ENCODE measurements around the gene TP53TG3.
A peak's percentile ranks its signal among the peaks of the same experiment; 100 is the strongest.
"Not testable (repeated sequence)": the region's sequence is repeated elsewhere in the genome, so short reads cannot be mapped to it uniquely, and the experiment has no call there.

Gene TP53TG3, protein sequence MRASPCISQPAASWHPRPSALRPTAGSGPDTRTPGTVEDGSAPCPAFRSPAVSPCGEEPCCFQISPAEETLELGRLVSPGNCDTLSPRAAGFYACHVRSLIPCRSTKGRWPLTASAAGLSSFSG

DNA sequence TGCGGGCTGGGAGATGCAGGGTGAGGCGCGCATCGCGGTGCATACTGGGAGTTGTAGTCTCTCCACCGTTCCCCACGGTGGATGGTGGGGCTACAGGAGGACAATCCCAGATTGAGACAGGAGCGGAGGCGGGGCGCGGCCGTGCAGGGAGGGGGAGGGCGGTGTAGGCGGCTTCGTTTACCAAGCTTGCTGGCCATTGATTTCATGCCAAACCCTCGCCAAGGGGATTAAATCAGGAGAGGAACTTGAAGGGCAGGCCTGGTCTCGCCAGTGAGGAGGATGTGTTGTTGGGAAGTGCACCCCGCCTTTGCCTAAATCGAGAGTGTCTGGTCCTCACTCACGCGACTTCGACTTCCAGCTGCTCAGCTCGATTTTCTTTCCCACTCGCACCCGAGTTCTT, at the start of gene TP53TG3:
TP53TG3 (minus strand) TSS at position 101 of the 400 bp plus-strand sequence; CDS start at position 33, 68 bp downstream.
- H3K9me3 Mint-ChIP-seq; DNase-seq (ENCODE audit: low spot score in 2 of 2); H3K27ac Mint-ChIP-seq (ENCODE audit: low read depth); H3K27me3 Mint-ChIP-seq; H3K4me3 Mint-ChIP-seq; H3K36me3 Mint-ChIP-seq (ENCODE audit: insufficient read depth); ATAC-seq (replicated peaks; ENCODE audit: extremely low read depth, poor library complexity, severe bottlenecking); H3K4me1 Mint-ChIP-seq: not testable (repeated sequence)

DNA sequence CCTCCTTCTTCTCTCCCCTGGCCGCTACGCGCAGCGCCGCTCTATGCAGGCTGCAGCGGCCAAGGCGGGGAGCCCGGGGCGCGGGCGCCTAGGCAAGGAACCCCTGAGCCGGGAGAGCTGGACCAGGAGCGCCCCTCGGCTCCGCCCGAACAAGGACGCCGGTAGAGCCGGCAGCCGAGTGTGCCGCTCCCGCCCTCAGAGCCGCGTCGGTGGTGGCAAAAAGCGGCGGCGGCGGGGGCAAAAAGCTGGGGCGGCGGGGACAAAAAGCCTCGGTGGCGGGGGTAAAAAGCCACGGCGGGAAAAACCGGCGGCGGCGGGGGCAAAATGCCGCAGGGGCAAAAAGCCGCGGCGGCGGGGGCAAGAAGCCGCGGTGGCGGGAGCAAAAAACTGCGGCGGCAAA, 25.1 kb downstream of the TP53TG3 start:
- ATAC-seq (replicated peaks; ENCODE audit: extremely low read depth, poor library complexity, severe bottlenecking); H3K4me1 Mint-ChIP-seq; DNase-seq (ENCODE audit: low spot score in 2 of 2); H3K27ac Mint-ChIP-seq (ENCODE audit: low read depth); H3K4me3 Mint-ChIP-seq; H3K9me3 Mint-ChIP-seq; H3K36me3 Mint-ChIP-seq (ENCODE audit: insufficient read depth); H3K27me3 Mint-ChIP-seq: not testable (repeated sequence)

DNA sequence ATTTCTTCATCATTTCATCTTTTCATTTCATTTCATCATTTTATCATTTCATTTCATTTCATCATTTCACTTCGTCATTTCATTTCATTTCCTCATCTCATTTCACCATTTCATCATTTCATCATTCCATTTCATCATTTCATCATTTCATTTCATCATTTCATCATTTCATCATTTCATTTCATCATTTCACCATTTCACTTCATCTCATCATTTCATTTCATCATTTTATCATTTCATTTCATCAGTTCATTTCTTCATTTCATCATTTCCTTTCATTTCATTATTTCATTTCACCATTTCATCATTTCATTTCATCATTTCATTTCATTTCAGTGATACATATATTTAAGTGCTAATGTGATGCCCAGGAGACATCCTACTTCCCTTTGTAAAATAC, 28.4 kb downstream of the TP53TG3 start:
- ATAC-seq (replicated peaks; ENCODE audit: extremely low read depth, poor library complexity, severe bottlenecking); DNase-seq (ENCODE audit: low spot score in 2 of 2); H3K27me3 Mint-ChIP-seq; H3K4me3 Mint-ChIP-seq; H3K36me3 Mint-ChIP-seq (ENCODE audit: insufficient read depth); H3K4me1 Mint-ChIP-seq: not testable (repeated sequence)
- H3K9me3 Mint-ChIP-seq: peaks cover 18% of the 10 kb centered on the region
- peak overlapping the region; percentile 86 for H3K27ac Mint-ChIP-seq (ENCODE audit: low read depth)

GRCh38 chr16:32646780-32647179, 29.2 kb downstream of the TP53TG3 start:
- not testable (repeated sequence) for H3K36me3 Mint-ChIP-seq (ENCODE audit: insufficient read depth); H3K27me3 Mint-ChIP-seq; DNase-seq (ENCODE audit: low spot score in 2 of 2); H3K27ac Mint-ChIP-seq (ENCODE audit: low read depth); ATAC-seq (replicated peaks; ENCODE audit: extremely low read depth, poor library complexity, severe bottlenecking); H3K4me3 Mint-ChIP-seq; H3K4me1 Mint-ChIP-seq
- peaks cover 18% of the 10 kb centered on the region for H3K9me3 Mint-ChIP-seq

DNA sequence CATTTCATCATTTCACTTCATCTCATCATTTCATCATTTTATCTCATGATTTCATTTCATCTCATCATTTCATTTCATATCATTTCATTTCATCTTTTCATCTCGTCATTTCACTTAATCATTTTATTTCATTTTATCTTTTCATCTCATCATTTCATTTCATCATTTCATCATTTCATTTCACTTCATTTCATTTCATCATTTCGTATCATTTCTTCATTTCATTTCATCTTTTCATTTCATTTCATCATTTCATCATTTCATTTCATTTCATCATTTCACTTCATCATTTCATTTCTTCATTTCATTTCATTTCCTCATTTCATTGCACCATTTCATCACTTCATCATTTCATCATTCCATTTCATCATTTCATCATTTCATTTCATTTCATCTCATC, 29.8 kb downstream of the TP53TG3 start:
- ATAC-seq (replicated peaks; ENCODE audit: extremely low read depth, poor library complexity, severe bottlenecking); H3K36me3 Mint-ChIP-seq (ENCODE audit: insufficient read depth); H3K27me3 Mint-ChIP-seq; DNase-seq (ENCODE audit: low spot score in 2 of 2); H3K27ac Mint-ChIP-seq (ENCODE audit: low read depth); H3K4me3 Mint-ChIP-seq; H3K4me1 Mint-ChIP-seq: not testable (repeated sequence)
- peaks cover 18% of the 10 kb centered on the region for H3K9me3 Mint-ChIP-seq

- H3K27ac Mint-ChIP-seq (ENCODE audit: low read depth); H3K27me3 Mint-ChIP-seq; DNase-seq (ENCODE audit: low spot score in 2 of 2); H3K36me3 Mint-ChIP-seq (ENCODE audit: insufficient read depth); H3K4me1 Mint-ChIP-seq; ATAC-seq (replicated peaks; ENCODE audit: extremely low read depth, poor library complexity, severe bottlenecking); H3K4me3 Mint-ChIP-seq: not testable (repeated sequence)
- peaks cover 18% of the 10 kb centered on the region for H3K9me3 Mint-ChIP-seq
Observed at GRCh38 chr16:32645278-32645908, 30.6 kb downstream of the TP53TG3 start.

DNA sequence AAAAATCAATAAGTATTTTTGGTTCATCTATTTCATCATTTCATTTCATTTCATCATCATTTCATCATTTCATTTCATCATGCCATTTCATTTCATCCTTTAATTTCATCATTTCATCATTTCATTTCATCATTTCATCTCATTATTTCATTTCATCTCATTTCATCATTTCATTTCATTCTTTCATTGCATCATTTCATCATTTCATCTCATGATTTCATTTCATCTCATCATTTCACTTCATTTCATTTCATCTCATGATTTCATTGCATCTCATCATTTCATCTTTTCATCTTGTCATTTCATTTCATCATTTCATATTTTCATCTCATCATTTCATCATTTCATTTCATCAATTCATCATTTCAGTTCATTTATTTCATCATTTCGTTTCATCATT, 31.2 kb downstream of the TP53TG3 start:
- H3K36me3 Mint-ChIP-seq (ENCODE audit: insufficient read depth); H3K27me3 Mint-ChIP-seq; ATAC-seq (replicated peaks; ENCODE audit: extremely low read depth, poor library complexity, severe bottlenecking); H3K27ac Mint-ChIP-seq (ENCODE audit: low read depth); H3K4me3 Mint-ChIP-seq; DNase-seq (ENCODE audit: low spot score in 2 of 2); H3K4me1 Mint-ChIP-seq: not testable (repeated sequence)
- H3K9me3 Mint-ChIP-seq: peaks cover 18% of the 10 kb centered on the region

DNA sequence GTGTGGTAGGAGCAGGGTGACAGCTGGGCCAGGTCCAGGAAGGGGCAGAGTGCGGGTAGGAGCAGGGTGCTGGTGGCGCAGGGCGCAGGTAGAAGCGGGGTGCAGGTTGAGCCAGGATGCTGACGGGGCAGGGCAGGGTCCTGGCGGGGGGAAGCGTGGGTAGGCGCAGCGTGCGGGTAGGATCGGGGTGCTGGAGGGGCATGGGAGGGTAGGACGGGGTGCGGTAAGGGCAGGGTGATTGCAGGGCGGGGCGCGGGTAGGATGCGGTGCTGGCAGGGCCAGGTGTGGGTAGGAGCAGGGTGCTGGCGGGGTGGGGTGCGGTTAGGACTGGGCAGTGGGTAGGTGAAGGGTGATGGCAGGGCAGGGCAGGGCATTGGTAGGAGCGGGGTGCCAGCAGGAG, 38.4 kb downstream of the TP53TG3 start:
- not testable (repeated sequence) for H3K36me3 Mint-ChIP-seq (ENCODE audit: insufficient read depth)

DNA sequence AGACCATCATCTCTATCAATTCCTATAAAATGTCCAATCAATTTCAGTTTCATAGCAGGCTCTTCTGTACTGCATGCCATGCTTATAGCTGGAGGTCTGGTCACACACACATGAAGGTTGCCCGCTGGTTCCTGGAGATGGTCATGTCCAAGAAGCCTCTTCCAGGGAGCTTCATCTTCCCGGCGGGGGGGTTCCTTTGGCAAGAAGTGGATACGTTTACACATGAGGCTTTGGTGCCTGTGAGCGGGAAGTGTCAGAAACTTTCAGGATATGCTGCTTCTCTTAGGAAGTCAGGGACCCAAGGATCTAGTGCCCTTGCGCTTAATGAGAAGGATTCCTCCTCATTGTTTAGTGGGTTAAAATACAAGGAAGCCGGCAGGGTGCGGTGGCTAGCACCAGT, 43.9 kb downstream of the TP53TG3 start:
- H3K27ac Mint-ChIP-seq (ENCODE audit: low read depth); H3K4me3 Mint-ChIP-seq; DNase-seq (ENCODE audit: low spot score in 2 of 2); H3K4me1 Mint-ChIP-seq; H3K9me3 Mint-ChIP-seq; H3K27me3 Mint-ChIP-seq; ATAC-seq (replicated peaks; ENCODE audit: extremely low read depth, poor library complexity, severe bottlenecking); H3K36me3 Mint-ChIP-seq (ENCODE audit: insufficient read depth): not testable (repeated sequence)

More for the DNA sequence above, 38.4 kb downstream of the TP53TG3 start:
- not testable (repeated sequence) for H3K27me3 Mint-ChIP-seq; H3K27ac Mint-ChIP-seq (ENCODE audit: low read depth); H3K4me1 Mint-ChIP-seq; H3K4me3 Mint-ChIP-seq; DNase-seq (ENCODE audit: low spot score in 2 of 2); H3K9me3 Mint-ChIP-seq; ATAC-seq (replicated peaks; ENCODE audit: extremely low read depth, poor library complexity, severe bottlenecking)
